ENCODE results near the gene SLC39A11.

Gene SLC39A11

DNA sequence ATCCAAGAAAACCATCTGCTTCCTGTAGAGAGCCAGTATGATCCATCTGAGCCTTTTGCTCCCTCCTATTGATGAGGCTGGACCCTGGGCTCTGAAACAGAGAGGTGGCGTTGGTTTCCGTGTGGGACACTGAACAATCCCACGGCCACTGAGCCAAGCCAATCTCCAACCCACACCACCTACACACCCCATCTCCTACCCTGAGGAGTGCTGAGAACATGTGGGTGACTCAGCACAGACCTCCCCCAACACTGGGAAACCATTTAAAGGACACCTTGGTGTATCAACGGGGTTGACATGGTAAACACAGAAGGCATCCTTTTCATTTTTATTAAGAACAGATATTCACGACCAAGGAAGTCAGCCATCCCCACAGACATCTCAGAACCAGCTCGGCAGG, 332.1 kb downstream of the SLC39A11 start:
- no peaks in the 10 kb centered on the region for H3K9me3 ChIP-seq (ENCODE audit: insufficient read depth, low read length)
- H3K4me2 ChIP-seq (ENCODE audit: low read length), result no peak overlapping the region
- H4K20me1 ChIP-seq (ENCODE audit: insufficient read depth, low read length), result no peaks in the 10 kb centered on the region
- no peak overlapping the region for H3K4me3 ChIP-seq (ENCODE audit: low read length)
- H3K4me1 ChIP-seq (ENCODE audit: low read length), result no peaks in the 10 kb centered on the region
- TF ChIP-seq EZH2phosphoT487 (IDR thresholded peaks at IDR 0.05; ENCODE audit: low read depth) (no peak), CTCF (IDR thresholded peaks at IDR 0.05; ENCODE audit: low read depth, low read length) (no peak)
- H2AFZ ChIP-seq (ENCODE audit: low read depth, low read length), result no peak overlapping the region
- H3K79me2 ChIP-seq (ENCODE audit: low read length), result no peaks in the 10 kb centered on the region
- H3K27ac ChIP-seq (ENCODE audit: low read length), result no peak overlapping the region
- H3K9ac ChIP-seq (ENCODE audit: low read length), result no peak overlapping the region
- H3K36me3 ChIP-seq (replicated peaks; ENCODE audit: low read depth, low read length), result no peaks in the 10 kb centered on the region
- no peaks in the 10 kb centered on the region for H3K27me3 ChIP-seq (ENCODE audit: low read depth, low read length)

DNA sequence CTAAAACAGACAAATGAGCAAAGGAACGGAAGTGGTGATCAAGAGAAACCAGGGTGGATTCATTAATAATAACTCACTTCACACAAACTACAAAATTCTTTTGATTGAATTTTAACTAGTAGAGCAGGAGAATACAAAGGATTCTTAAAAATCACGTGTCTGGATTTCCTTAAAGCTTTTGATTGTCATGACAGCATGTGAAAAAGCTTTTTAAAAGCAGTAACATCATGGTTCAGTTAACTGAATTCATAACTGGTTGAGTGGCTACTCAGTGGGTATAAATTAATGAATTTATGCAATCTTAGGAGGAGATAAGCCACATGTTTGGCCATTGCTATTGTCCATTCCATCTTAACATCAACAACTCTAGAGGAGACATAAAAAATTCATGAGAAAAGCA, 333.2 kb downstream of the SLC39A11 start:
- Histone ChIP-seq H3K79me2 (ENCODE audit: low read length) (no peaks in the 10 kb centered on the region), H3K36me3 (replicated peaks; ENCODE audit: low read depth, low read length) (no peaks in the 10 kb centered on the region)
- TF ChIP-seq CTCF (IDR thresholded peaks at IDR 0.05; ENCODE audit: low read depth, low read length) (no peak), EZH2phosphoT487 (IDR thresholded peaks at IDR 0.05; ENCODE audit: low read depth) (no peak)

DNA sequence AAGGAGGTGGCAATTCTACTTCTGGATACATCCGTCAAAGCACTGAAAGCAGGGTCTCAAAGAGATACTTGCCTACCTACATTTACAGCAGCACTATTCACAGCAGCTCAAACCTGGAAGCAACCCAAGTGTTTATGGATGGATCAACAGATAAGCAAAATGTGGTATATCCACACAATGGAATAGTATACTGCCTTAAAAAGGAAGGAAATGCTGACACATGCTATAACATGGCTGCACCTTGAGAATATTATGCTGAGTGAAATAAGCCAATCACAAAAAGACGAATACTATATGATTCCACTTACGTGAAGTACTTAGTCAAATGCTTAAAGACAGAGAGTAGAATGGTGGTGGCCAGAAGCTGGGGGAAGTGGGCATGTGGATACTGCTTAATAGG, 336.2 kb downstream of the SLC39A11 start:
- no peaks in the 10 kb centered on the region for H3K9me3 ChIP-seq (ENCODE audit: insufficient read depth, low read length)
- H3K4me1 ChIP-seq (ENCODE audit: low read length), result no peaks in the 10 kb centered on the region
- H3K79me2 ChIP-seq (ENCODE audit: low read length), result no peaks in the 10 kb centered on the region
- H3K4me3 ChIP-seq (ENCODE audit: low read length), result no peak overlapping the region
- H3K4me2 ChIP-seq (ENCODE audit: low read length), result no peak overlapping the region
- no peak overlapping the region for H3K27ac ChIP-seq (ENCODE audit: low read length)
- no peak overlapping the region for H2AFZ ChIP-seq (ENCODE audit: low read depth, low read length)
- no peaks in the 10 kb centered on the region for H3K36me3 ChIP-seq (replicated peaks; ENCODE audit: low read depth, low read length)
- TF ChIP-seq CTCF (IDR thresholded peaks at IDR 0.05; ENCODE audit: low read depth, low read length) (no peak), EZH2phosphoT487 (IDR thresholded peaks at IDR 0.05; ENCODE audit: low read depth) (no peak)
- H4K20me1 ChIP-seq (ENCODE audit: insufficient read depth, low read length), result no peaks in the 10 kb centered on the region
- no peaks in the 10 kb centered on the region for H3K27me3 ChIP-seq (ENCODE audit: low read depth, low read length)
- H3K9ac ChIP-seq (ENCODE audit: low read length), result no peak overlapping the region

More for the DNA sequence above, 333.2 kb downstream of the SLC39A11 start:
- no peak overlapping the region for H3K4me3 ChIP-seq (ENCODE audit: low read length)
- H3K27ac ChIP-seq (ENCODE audit: low read length), result no peak overlapping the region
- no peaks in the 10 kb centered on the region for H3K27me3 ChIP-seq (ENCODE audit: low read depth, low read length)
- H3K9me3 ChIP-seq (ENCODE audit: insufficient read depth, low read length), result no peaks in the 10 kb centered on the region
- H3K4me2 ChIP-seq (ENCODE audit: low read length), result no peak overlapping the region
- no peak overlapping the region for H3K9ac ChIP-seq (ENCODE audit: low read length)
- H2AFZ ChIP-seq (ENCODE audit: low read depth, low read length), result no peak overlapping the region
- H3K4me1 ChIP-seq (ENCODE audit: low read length), result no peaks in the 10 kb centered on the region
- H4K20me1 ChIP-seq (ENCODE audit: insufficient read depth, low read length), result no peaks in the 10 kb centered on the region

GRCh38 chr17:72754513-72754912, 338.0 kb downstream of the SLC39A11 start:
- H3K4me2 ChIP-seq (ENCODE audit: low read length), result no peak overlapping the region

More at GRCh38 chr17:72754513-72754912, 338.0 kb downstream of the SLC39A11 start:
- Histone ChIP-seq H3K36me3 (replicated peaks; ENCODE audit: low read depth, low read length) (no peaks in the 10 kb centered on the region), H3K9me3 (ENCODE audit: insufficient read depth, low read length) (no peaks in the 10 kb centered on the region), H3K79me2 (ENCODE audit: low read length) (no peaks in the 10 kb centered on the region), H4K20me1 (ENCODE audit: insufficient read depth, low read length) (no peaks in the 10 kb centered on the region), H2AFZ (ENCODE audit: low read depth, low read length) (no peak overlapping the region), H3K9ac (ENCODE audit: low read length) (no peak overlapping the region), H3K27me3 (ENCODE audit: low read depth, low read length) (no peaks in the 10 kb centered on the region), H3K27ac (ENCODE audit: low read length) (no peak overlapping the region), H3K4me3 (ENCODE audit: low read length) (no peak overlapping the region), H3K4me1 (ENCODE audit: low read length) (no peaks in the 10 kb centered on the region)
- TF ChIP-seq EZH2phosphoT487 (IDR thresholded peaks at IDR 0.05; ENCODE audit: low read depth) (no peak), CTCF (IDR thresholded peaks at IDR 0.05; ENCODE audit: low read depth, low read length) (no peak)

Data from OCI-LY3 (cell line).